GM10266 (cell line): ENCODE data around the gene EEIG1.

Source experiments
- DNase-seq: peaks from one replicate; pipeline ENCODE4 v3.0.0; 2012; ENCODE audit errors: extremely low spot score
- CTCF ChIP-seq: IDR thresholded peaks from 2 replicates; pipeline ENCODE4 v1.5.1; 2012; ENCODE audit warnings: mild to moderate bottlenecking, low read depth; ENCODE audit not compliant: control insufficient read depth, insufficient read depth; ENCODE audit errors: missing control alignments

The EEIG1 gene

GRCh38 chr9:127937388-127938297 lies 43.1 kb downstream of the EEIG1 start, which contains the start of gene DPM2:
Gene DPM2 (minus strand): TSS chr9:127937854. CDS start chr9:127937820, 34 bp downstream.
- peak; percentile 95 for DNase-seq
- TF ChIP-seq CTCF: no peak

GRCh38 chr9:127937056-127937387 lies 43.8 kb downstream of the EEIG1 start:
- no peak for DNase-seq
- no peak for TF ChIP-seq CTCF

GRCh38 chr9:127936347-127936852 lies 44.4 kb downstream of the EEIG1 start:
- TF ChIP-seq CTCF: no peak
- DNase-seq: no peak

- TF ChIP-seq CTCF: no peak
- no peak for DNase-seq
Observed at GRCh38 chr9:127935765-127936221, 45.0 kb downstream of the EEIG1 start.

- no peak for TF ChIP-seq CTCF
- DNase-seq: no peak
Observed at GRCh38 chr9:127934986-127935385, 45.8 kb downstream of the EEIG1 start.

GRCh38 chr9:127934248-127934647 lies 46.5 kb downstream of the EEIG1 start:
- DNase-seq: no peak
- no peak for TF ChIP-seq CTCF

GRCh38 chr9:127931092-127931881 lies 49.5 kb downstream of the EEIG1 start:
- TF ChIP-seq CTCF: no peak
- peak; percentile 62 for DNase-seq
